Spleen (tissue), 11 donors: ENCODE data around the gene TCEA3. TPM values are rescaled to one million over a fixed set of nuclear protein-coding genes. Genes with fewer than 3 reads are reported as not detected.

Experiments used
- DNase-seq: peaks from one replicate; pipeline ENCODE4 v3.0.0-alpha.2; 2020
- H3K27ac ChIP-seq, 8 donors: fragments of 200-600 bp; sonication (generic) in 7 of 8; 1 replicate in 4 of 8; 2 replicates in 4 of 8; pipeline versions ENCODE4 v1.5.0 to v1.8.0; 2016 to 2021; ENCODE audit warnings: inconsistent platforms in 4 of 8, mild to moderate bottlenecking in 4 of 8, moderate library complexity in 1 of 8
- H3K27me3 ChIP-seq, 7 donors: fragments of 200-600 bp; sonication (generic) in 6 of 7; replicated peaks in 1 of 7; 1 replicate in 4 of 7; 2 replicates in 3 of 7; pipeline versions ENCODE4 v1.5.0 to v1.8.0; 2016 to 2021; ENCODE audit warnings: inconsistent platforms in 3 of 7, mild to moderate bottlenecking in 1 of 7
- H3K36me3 ChIP-seq, 6 donors: fragments of 200-600 bp; sonication (generic) in 5 of 6; 1 replicate in 4 of 6; 2 replicates in 2 of 6; pipeline versions ENCODE4 v1.5.0 to v1.8.0; 2016 to 2021; ENCODE audit warnings: inconsistent platforms in 2 of 6
- H3K4me1 ChIP-seq, 6 donors: fragments of 200-600 bp; sonication (generic) in 5 of 6; 1 replicate in 3 of 6; 2 replicates in 3 of 6; pipeline versions ENCODE4 v1.5.0 to v1.8.0; 2016 to 2021; ENCODE audit warnings: inconsistent platforms in 3 of 6
- H3K4me3 ChIP-seq, 8 donors: fragments of 200-600 bp; sonication (generic) in 7 of 8; 1 replicate in 4 of 8; 2 replicates in 4 of 8; pipeline versions ENCODE4 v1.5.0 to v1.8.0; 2016 to 2021; ENCODE audit warnings: inconsistent platforms in 4 of 8, mild to moderate bottlenecking in 4 of 8, moderate library complexity in 2 of 8
- H3K9me3 ChIP-seq, 8 donors: fragments of 200-600 bp; sonication (generic) in 7 of 8; 1 replicate in 4 of 8; 2 replicates in 4 of 8; pipeline versions ENCODE4 v1.5.0 to v1.8.0; 2016 to 2021; ENCODE audit warnings: inconsistent platforms in 4 of 8
- CTCF ChIP-seq, 11 experiments: fragments of 200-600 bp in 7 of 11; fragments of 450-650 bp in 4 of 11; sonication (generic) in 4 of 11; IDR thresholded peaks in 8 of 11; conservative IDR thresholded peaks in 3 of 11; 1 replicate in 7 of 11; 2 replicates in 4 of 11; pipeline versions ENCODE4 v1.4.0 to v1.8.0; 2016 to 2021; ENCODE audit warnings: antibody characterized with exemption in 11 of 11, inconsistent platforms in 4 of 11, mild to moderate bottlenecking in 1 of 11
- POLR2A ChIP-seq, 3 donors: fragments of 450-650 bp; IDR thresholded peaks; one replicate each; pipeline ENCODE4 v1.5.1; 2017; ENCODE audit warnings: antibody characterized with exemption in 3 of 3, mild to moderate bottlenecking in 1 of 3
- POLR2AphosphoS5 ChIP-seq, 3 donors: sonication (generic); formaldehyde crosslinking; IDR thresholded peaks; one replicate each; pipeline ENCODE4 v1.5.1; 2017; ENCODE audit warnings: antibody characterized with exemption in 3 of 3
- WGBS, 5 donors: extraction: QIAGEN DNeasy Blood & Tissue Kit in 3 of 5; methylation state at CpG; one replicate each; pipeline versions ENCODE4 v1.1.5 to v1.1.7; 2013 to 2018; 5-methylcytosine and 5-hydroxymethylcytosine counted together
- intact Hi-C: fragments of 100-400 bp; cut with DNase I; formaldehyde crosslinking; loops from one replicate; pipeline ENCODE4 v1.15.0; 2023; ENCODE audit warnings: low total_unique reads
- polyA plus RNA-seq, 3 donors: library from polyadenylated mRNA; stranded (reverse); fragments of 200-250 nt; gene quantifications; one replicate each; pipeline ENCODE4 v1.2.1, GENCODE V29; 2013
- total RNA-seq, 7 donors: library from RNA; depleted of rRNA in 3 of 7; stranded (reverse); fragments of >200 nt in 3 of 7; fragmentation: NEBNext Ultra II Directional in 4 of 7; extraction: Animal tissue kit (Norgen Biotek cat#: 25700) in 4 of 7; gene quantifications; one replicate each; pipeline versions ENCODE4 v1.1.0 to v1.2.1, GENCODE V29; 2016 to 2021
- donor health status: healthy with polysubstance abuse.
- donor health status: DM: no; HTN: no; CAD: no; lungs with moderate emphysema.
- donor health status: DM: no; HTN: no; CAD: no.
- donor health status: Bipolar disorder and iron deficiency.
- donor health status: healthy.
- donor health status: DM: no; HTN: no; CAD: no.
- donor health status: DM: yes; HTN: yes; CAD: no.

The TCEA3 gene
- total and polyA plus RNA-seq, 10 donors, result 4.6 to 19.6 (median 10.5) TPM

DNA sequence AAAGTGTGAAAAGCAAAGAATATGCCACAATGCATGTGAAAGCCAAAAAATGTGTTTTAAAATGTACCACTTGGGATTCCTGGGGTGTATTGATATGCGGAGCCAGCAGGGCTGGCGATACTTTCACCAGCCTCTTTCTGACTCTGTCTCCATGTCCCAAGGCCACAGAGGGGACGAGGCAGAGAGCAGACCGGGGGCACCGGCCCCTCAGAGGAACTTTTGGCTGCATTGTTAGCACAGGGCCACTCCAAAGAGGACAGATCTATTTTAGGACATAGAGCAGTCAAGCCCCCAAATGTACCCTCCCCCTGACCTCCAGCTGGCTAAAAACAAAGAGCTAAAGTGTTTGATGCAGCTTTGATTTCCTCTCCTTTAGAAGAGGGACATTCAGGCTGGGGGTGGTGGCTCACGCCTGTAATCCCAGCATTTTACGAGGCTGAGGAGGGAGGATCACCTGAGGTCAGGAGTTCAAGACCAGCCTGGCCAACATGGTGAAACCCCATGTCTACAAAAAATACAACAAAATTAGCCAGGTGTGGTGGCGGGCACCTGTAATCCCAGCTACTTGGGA is 29.3 kb downstream of the TCEA3 start:
- no peak for DNase-seq
- TF ChIP-seq POLR2A (IDR thresholded peaks at IDR 0.05) (no peak), POLR2AphosphoS5 (IDR thresholded peaks at IDR 0.05) (no peak), CTCF (IDR thresholded peaks at IDR 0.05 in 8 of 11, conservative IDR thresholded peaks at IDR 0.05 in 3 of 11) (no peak)
- intact Hi-C loops, result no loop called here
- Histone ChIP-seq H3K9me3 (no peaks in the 10 kb centered on the region), H3K36me3 (no peaks in the 10 kb centered on the region), H3K4me3 (peak overlapping the region in 1 of 8 donors; percentile 0), H3K27me3 (peaks cover 0 to 6% (median 0%) of the 10 kb centered on the region in 7 donors), H3K4me1 (peaks cover 0 to 33% (median 16%) of the 10 kb centered on the region in 6 donors), H3K27ac (peak overlapping the region; percentile 69 to 89 (median 78))
- WGBS, 5 donors, result 56 to 69% (median 62%) methylated on average over 8 of the region's 8 CpGs

- peak overlapping the region in 1 of 8 donors; percentile 0 for H3K4me3 ChIP-seq
- intact Hi-C loops, result no loop called here
- peaks cover 0 to 33% (median 16%) of the 10 kb centered on the region in 6 donors for H3K4me1 ChIP-seq
- TF ChIP-seq POLR2A (IDR thresholded peaks at IDR 0.05) (no peak), CTCF (IDR thresholded peaks at IDR 0.05 in 8 of 11, conservative IDR thresholded peaks at IDR 0.05 in 3 of 11) (peak in 1 of 11 experiments; percentile 7), POLR2AphosphoS5 (IDR thresholded peaks at IDR 0.05) (peak; percentile 47 to 82 (median 76))
- peak overlapping the region; percentile 69 to 89 (median 78) for H3K27ac ChIP-seq
- no peaks in the 10 kb centered on the region for H3K9me3 ChIP-seq
- peak; percentile 82 for DNase-seq
- H3K27me3 ChIP-seq, result peaks cover 0 to 6% (median 0%) of the 10 kb centered on the region in 7 donors
- no peaks in the 10 kb centered on the region for H3K36me3 ChIP-seq
- WGBS, 5 donors, result 37 to 63% (median 44%) methylated on average over 7 of the region's 7 CpGs
Measured at GRCh38 chr1:23394684-23395083, 29.9 kb downstream of the TCEA3 start.

GRCh38 chr1:23394181-23394580 is 30.4 kb downstream of the TCEA3 start:
- H3K4me1 ChIP-seq, result peaks cover 0 to 33% (median 16%) of the 10 kb centered on the region in 6 donors
- H3K27ac ChIP-seq, result peak overlapping the region; percentile 69 to 89 (median 78)
- no peaks in the 10 kb centered on the region for H3K36me3 ChIP-seq
- no peaks in the 10 kb centered on the region for H3K9me3 ChIP-seq
- intact Hi-C loops, result no loop called here
- WGBS, 5 donors, result 49 to 78% (median 72%) methylated on average over 4 of the region's 4 CpGs
- peaks cover 0 to 6% (median 0%) of the 10 kb centered on the region in 7 donors for H3K27me3 ChIP-seq
- no peak overlapping the region for H3K4me3 ChIP-seq
- no peak for DNase-seq
- TF ChIP-seq POLR2AphosphoS5 (IDR thresholded peaks at IDR 0.05) (no peak), CTCF (IDR thresholded peaks at IDR 0.05 in 8 of 11, conservative IDR thresholded peaks at IDR 0.05 in 3 of 11) (no peak), POLR2A (IDR thresholded peaks at IDR 0.05) (no peak)

GRCh38 chr1:23393706-23394105 is 30.8 kb downstream of the TCEA3 start:
- H3K27ac ChIP-seq, result peak overlapping the region in 7 of 8 donors; percentile 69 to 89 (median 79)
- H3K9me3 ChIP-seq, result no peaks in the 10 kb centered on the region
- peak; percentile 87 for DNase-seq
- intact Hi-C loops, result no loop called here
- peak; percentile 84 to 88 (median 85) for TF ChIP-seq POLR2AphosphoS5 (IDR thresholded peaks at IDR 0.05)
- no peak for TF ChIP-seq POLR2A (IDR thresholded peaks at IDR 0.05)
- no peaks in the 10 kb centered on the region for H3K36me3 ChIP-seq
- peaks cover 0 to 33% (median 16%) of the 10 kb centered on the region in 6 donors for H3K4me1 ChIP-seq
- no peak overlapping the region for H3K4me3 ChIP-seq
- H3K27me3 ChIP-seq, result peaks cover 0 to 6% (median 0%) of the 10 kb centered on the region in 7 donors
- WGBS, 5 donors, result 72 to 86% (median 85%) methylated on average over 10 to 15 of the region's 15 CpGs
